HG02970 (cell line): ENCODE measurements around the gene SLC16A1.
"Not testable (repeated sequence)": the region's sequence is repeated elsewhere in the genome, so short reads cannot be mapped to it uniquely, and the experiment has no call there.

Experiments
- ATAC-seq: cut with Tn5 transposase; IDR thresholded peaks from one replicate; pipeline ENCODE4 v1.9.1; 2021; ENCODE audit warnings: mild to moderate bottlenecking, moderate library complexity, moderate number of reproducible peaks; ENCODE audit not compliant: unreplicated experiment, low FRiP score

Gene SLC16A1

GRCh38 chr1:112929979-112930378, 26.0 kb downstream of the SLC16A1 start:
- no peak for ATAC-seq

- no peak for ATAC-seq
Observed at GRCh38 chr1:112927462-112927990, 28.5 kb downstream of the SLC16A1 start.

- ATAC-seq, result no peak
Observed at GRCh38 chr1:112926858-112927257, 29.1 kb downstream of the SLC16A1 start.

DNA sequence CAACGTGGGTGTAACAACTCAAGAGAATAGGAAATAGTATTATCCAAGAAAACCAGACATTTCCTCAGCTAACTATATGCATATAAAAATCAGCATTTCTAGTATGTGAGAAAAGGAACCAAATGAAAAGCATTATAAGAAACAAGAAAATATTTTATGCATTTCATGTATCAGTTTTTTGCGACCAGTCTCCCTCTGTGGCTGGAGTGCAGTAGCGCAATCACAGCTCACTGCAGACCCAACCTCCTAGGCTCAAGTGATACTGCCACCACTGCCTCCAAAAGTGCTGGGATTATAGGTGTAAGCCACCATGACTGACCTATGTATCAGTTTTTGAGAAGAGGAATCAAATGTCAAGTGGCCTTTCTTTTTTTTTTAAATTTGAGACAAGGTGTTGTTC, 31.0 kb downstream of the SLC16A1 start:
- no peak for ATAC-seq

- ATAC-seq, result no peak
Observed at GRCh38 chr1:112923959-112924349, 32.0 kb downstream of the SLC16A1 start.

DNA sequence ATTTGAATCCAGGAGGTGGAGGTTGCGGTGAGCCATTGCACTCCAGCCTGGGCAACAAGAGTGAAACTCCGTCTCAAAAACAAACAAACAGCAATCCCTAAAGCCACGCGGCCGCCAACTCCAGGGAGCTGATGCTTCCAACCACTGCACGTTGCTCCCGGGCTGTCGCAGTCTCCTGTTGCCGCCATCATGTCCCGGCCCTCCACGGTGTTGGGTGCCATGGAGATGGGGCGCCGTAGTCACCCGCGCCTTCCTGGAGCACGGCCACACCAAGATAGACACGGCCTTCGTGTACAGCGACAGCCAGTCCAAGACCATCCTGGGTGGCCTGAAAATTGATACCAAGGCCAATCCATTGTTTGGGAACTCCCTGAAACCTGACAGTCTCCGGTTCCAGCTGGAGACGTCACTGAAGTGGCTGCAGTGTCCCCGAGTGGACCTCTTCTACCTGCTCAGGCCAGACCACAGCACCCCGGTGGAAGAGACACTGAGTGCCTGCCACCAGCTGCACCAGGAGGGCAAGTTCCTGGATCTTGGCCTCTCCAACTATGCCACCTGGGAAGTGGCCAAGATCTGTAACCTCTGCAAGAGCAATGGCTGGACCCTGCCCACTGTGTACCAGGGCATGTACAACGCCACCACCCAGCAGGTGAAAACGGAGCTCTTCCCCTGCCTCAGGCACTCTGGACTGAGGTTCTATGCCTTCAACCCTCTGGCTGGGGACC, 32.6 kb downstream of the SLC16A1 start:
- ATAC-seq, result no peak

DNA sequence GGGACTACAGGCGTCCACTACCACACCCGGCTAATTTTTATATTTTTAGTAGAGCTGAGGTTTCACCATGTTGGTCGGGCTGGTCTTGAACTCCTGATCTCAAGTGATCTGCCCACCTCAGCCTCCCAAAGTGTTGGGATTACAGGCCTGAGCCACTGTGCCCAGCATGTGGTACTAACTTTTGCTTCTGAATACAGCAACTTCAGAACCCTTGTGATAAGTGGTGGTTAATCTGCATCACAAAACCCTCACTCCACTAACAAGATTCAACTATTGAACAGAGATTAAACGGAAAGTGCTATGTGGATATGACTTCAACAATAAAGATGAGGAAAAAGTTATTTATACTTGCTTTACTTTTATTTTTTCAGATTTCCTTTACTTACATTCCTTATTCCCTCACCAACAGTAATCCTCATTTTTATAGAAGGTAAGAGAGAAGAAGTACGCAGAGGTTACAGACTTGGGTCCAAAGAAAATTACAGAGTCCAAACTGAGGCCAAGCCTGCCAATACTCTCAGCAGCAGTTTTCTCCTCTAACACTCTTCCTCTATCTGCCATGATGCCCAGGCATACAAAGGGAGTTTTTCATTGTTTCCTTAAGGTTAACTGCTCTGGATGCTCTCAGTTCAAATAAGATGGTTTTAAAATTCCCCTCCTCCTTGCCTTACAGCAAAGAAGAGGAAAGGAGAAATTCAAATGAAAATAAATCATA, 44.3 kb downstream of the SLC16A1 start:
- no peak for ATAC-seq

- no peak for ATAC-seq
Observed at GRCh38 chr1:112909847-112910246, 46.1 kb downstream of the SLC16A1 start.

GRCh38 chr1:112906150-112906698, 49.8 kb downstream of the SLC16A1 start:
- no peak for ATAC-seq

DNA sequence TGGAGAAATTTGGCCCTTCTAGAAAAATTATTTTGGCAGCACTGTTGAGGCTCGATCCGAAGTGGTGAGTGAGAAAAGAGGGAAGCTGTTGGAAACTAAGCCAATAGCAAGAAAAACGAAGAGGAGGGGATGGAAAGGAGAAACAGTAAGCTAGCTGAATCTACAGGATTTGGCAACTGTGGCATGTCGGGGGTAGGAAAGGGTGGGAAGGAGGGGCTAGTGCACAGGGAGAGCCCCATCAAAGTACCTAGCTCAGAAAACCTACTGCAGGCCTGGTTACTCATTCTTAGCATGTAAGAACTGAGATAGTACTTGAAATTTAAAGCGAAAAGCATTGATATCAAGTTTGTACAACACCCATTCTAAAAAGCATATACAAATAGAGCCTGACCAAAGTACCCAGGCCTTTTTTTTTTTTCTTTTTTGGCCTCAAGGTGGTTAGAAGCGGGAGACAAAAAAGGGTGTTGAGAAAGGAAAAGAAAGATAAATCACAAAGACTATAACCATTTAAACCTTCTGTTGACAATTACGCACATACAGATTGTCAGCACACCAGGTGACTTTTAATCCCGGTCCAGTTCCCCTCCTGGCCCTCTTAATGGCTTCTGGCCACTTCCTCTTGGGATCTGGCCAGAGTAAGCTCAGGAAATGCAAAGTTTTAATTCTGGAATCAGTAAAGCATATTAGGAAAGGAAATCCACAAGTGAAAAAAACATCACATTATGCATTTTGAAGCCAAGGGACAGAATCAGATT, 50.4 kb downstream of the SLC16A1 start:
- ATAC-seq, result no peak

DNA sequence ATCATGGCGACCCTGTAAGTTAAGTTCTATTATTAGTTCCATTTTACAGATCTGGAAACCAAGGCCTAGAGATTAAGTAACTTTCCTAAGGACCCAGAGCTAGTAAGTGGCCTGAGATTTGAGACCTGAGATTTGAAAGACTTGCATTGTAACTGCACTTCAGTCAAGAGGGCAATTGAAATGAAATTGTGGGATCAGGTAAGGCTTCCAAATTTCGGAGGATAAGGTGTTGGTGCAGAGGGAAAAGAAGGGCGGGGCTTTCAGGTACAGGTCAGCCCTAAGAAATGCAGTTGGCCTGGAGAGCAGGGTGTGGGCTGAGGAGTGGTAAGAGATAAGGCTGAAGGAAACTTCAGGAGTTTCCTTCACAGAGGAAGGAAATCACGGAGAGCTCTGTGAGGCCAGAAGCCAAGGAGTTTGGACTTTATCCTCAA, 51.1 kb downstream of the SLC16A1 start:
- ATAC-seq, result no peak

- no peak for ATAC-seq
Observed at GRCh38 chr1:112904071-112904830, 51.7 kb downstream of the SLC16A1 start.

- no peak for ATAC-seq
Observed at GRCh38 chr1:112902221-112902620, 53.8 kb downstream of the SLC16A1 start.

DNA sequence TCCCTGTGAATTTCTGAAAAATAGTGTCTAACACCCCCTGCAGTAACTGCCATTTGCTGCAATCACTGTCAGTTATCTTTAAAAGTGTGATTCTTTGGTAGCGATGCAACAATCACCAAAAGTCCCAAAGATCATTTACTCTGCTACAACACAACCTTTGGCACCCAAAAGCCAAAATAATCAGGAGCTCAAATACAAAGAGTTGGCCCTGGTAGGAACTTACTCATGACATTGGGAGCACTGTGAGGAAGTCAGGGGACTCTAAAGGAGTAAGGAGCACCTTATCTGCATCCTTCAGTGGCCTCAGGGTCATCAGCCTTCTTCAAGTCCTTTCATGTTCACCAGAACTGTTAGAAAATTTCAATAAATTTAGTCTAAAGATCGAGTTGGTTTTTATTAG, 54.6 kb downstream of the SLC16A1 start:
- no peak for ATAC-seq

DNA sequence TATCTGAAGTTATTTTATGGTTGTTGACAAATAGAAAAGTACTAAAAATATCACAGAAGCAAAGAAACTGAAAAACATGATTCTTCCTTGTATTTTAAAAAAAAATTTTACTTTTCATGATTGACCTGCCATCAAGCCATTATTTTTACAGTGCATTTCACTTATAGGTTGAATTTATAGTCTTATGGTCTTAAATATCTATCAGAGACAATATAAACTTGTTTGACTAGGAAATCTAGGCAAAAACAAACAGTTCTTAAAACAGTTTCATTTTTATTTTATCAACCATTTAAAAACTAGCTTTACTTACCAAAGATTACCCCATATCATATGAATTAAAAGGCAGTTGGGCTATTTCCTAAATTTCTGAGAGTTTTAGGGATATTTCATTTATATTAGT, 59.2 kb downstream of the SLC16A1 start:
- ATAC-seq, result no peak

DNA sequence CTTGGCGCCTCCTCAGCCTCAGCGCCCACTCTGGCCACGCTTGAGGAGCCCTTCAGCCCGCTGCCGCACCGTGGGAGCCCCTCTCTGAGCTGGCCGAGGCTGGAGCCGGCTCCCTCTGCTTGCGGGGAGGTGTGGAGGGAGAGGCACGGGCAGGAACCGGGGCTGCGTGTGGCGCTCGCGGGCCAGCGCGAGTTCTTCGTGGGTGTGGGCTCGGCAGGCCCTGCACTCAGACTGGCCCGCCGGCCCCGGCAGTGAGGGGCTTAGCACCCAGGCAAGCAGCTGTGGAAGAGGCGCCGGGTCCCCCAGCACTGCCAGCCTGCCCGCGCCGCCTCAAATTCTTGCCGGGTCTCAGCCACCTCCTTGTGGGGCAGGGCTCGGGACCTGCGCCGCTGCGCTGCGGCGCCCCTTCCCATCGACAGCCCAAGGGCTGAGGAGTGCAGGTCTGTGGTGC, 61.4 kb downstream of the SLC16A1 start:
- ATAC-seq, result no peak

DNA sequence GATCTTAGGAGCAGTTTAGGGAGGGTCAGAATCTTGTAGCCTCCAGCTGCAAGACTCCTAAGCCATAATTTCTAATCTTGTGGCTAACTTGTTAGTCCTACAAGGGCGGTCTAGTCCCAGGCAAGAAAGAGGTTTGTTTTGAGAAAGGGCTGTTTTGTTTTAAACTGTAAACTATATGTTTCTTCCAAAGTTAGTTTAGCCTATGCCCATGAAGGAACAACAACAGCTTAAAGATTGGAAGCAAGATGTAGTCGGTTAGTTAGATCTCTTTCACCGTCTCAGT, 62.0 kb downstream of the SLC16A1 start:
- no peak for ATAC-seq

- ATAC-seq, result no peak
Observed at GRCh38 chr1:112893288-112894009, 62.5 kb downstream of the SLC16A1 start.

DNA sequence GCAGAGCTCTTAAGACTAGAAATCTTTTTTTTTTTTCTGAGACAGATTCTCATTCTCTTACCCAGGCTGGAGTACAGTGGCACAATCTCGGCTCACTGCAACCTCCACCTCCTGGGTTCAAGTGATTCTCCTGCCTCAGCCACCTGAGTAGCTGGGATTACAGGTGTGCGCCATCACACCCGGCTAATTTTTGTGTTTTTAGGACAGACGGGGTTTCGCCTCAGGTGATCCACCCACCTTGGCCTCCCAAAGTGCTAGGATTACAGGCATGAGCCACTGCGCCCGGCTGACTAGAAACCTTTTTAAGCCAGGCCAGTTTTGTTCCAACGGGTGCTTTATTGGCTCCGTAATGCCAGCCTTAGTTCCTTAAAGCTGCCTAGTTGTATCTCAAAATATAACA, 66.1 kb downstream of the SLC16A1 start:
- ATAC-seq, result not testable (repeated sequence)
